ENCODE measurements around the gene GLIPR1.
"Not testable (repeated sequence)": the region's sequence is repeated elsewhere in the genome, so short reads cannot be mapped to it uniquely, and the experiment has no call there.

Gene GLIPR1

GRCh38 chr12:75505706-75506312, 25.3 kb downstream of the GLIPR1 start:
- DNase-seq (ENCODE audit: insufficient read length, low spot score): no peak
- peak; percentile 51 for TF ChIP-seq CTCF (IDR thresholded peaks at IDR 0.05; ENCODE audit: insufficient read depth, missing control alignments)
- peak; percentile 44 for FAIRE-seq

- DNase-seq (ENCODE audit: insufficient read length, low spot score) (no peak), FAIRE-seq (no peak)
- TF ChIP-seq CTCF (IDR thresholded peaks at IDR 0.05; ENCODE audit: insufficient read depth, missing control alignments): no peak
These were observed 26.5 kb downstream of the GLIPR1 start for GRCh38 chr12:75507086-75507485.

- no peak for TF ChIP-seq CTCF (IDR thresholded peaks at IDR 0.05; ENCODE audit: insufficient read depth, missing control alignments)
- FAIRE-seq (no peak), DNase-seq (ENCODE audit: insufficient read length, low spot score) (no peak)
These were observed 27.6 kb downstream of the GLIPR1 start for GRCh38 chr12:75508159-75508558.

- TF ChIP-seq CTCF (IDR thresholded peaks at IDR 0.05; ENCODE audit: insufficient read depth, missing control alignments): no peak
- no peak for FAIRE-seq
- DNase-seq (ENCODE audit: insufficient read length, low spot score): no peak
These were observed 29.1 kb downstream of the GLIPR1 start for GRCh38 chr12:75509621-75510020.

- no peak for TF ChIP-seq CTCF (IDR thresholded peaks at IDR 0.05; ENCODE audit: insufficient read depth, missing control alignments)
- peak; percentile 98 for FAIRE-seq
- no peak for DNase-seq (ENCODE audit: insufficient read length, low spot score)
These were observed 30.8 kb downstream of the GLIPR1 start, which contains the start of gene KRR1 for GRCh38 chr12:75511116-75512048. TSS of gene KRR1 (minus strand) at chr12:75511609. CDS start at chr12:75511597, 12 bp downstream.

- DNase-seq (ENCODE audit: insufficient read length, low spot score); FAIRE-seq: not testable (repeated sequence)
These were observed 40.7 kb downstream of the GLIPR1 start for GRCh38 chr12:75521224-75521623.

- not testable (repeated sequence) for DNase-seq (ENCODE audit: insufficient read length, low spot score); FAIRE-seq
These were observed 41.6 kb downstream of the GLIPR1 start for GRCh38 chr12:75522124-75522523.

GRCh38 chr12:75525263-75525662, 44.7 kb downstream of the GLIPR1 start:
- DNase-seq (ENCODE audit: insufficient read length, low spot score): no peak
- TF ChIP-seq CTCF (IDR thresholded peaks at IDR 0.05; ENCODE audit: insufficient read depth, missing control alignments): no peak
- FAIRE-seq: no peak

Data from D721Med (cell line).